ENCODE measurements around the gene MRPL41.
"Not testable (repeated sequence)": the region's sequence is repeated elsewhere in the genome, so short reads cannot be mapped to it uniquely, and the experiment has no call there.

Gene MRPL41

DNA sequence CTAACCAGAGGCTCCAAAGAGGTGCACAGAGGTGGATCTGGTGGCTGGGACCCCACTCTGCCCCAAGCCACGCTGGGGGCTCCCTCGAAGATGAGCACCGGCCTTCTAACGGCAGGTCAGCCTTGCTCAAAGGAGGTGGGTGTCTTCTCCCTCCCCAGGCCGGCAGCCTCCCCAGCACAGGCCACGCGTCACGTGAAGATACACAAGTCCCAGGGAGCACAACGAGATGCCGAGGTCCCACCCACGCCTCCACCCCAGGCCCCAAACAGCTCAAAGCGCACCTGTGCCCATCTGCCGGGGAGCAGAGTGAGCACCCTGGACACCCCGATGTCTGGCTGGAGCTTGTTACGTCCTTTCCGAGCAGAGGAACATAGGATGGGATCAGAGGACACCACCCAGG lies 13.6 kb upstream of the MRPL41 start:
- peaks cover 4 to 9% of the 10 kb centered on the region in 2 donors for H3K4me1 ChIP-seq (ENCODE audit: control insufficient read depth in 2 of 2, insufficient read depth in 2 of 2, low read length in 2 of 2)
- H3K27me3 ChIP-seq (ENCODE audit: control insufficient read depth in 2 of 2, insufficient read depth in 2 of 2, low read length in 2 of 2), result no peaks in the 10 kb centered on the region
- H3K27ac ChIP-seq (ENCODE audit: low read depth in 2 of 2, low read length in 2 of 2), result no peak overlapping the region
- peaks cover 0 to 2% of the 10 kb centered on the region in 2 donors for H3K36me3 ChIP-seq (ENCODE audit: control insufficient read depth in 2 of 2, insufficient read depth in 2 of 2, low read length in 2 of 2)
- no peak overlapping the region for H3K4me3 ChIP-seq (ENCODE audit: low read length in 2 of 2)
- no peak overlapping the region for H3K9ac ChIP-seq (ENCODE audit: low read depth in 1 of 2, low read length in 2 of 2)
- no peaks in the 10 kb centered on the region for H3K9me3 ChIP-seq (ENCODE audit: control insufficient read depth in 2 of 2, low read length in 2 of 2)

DNA sequence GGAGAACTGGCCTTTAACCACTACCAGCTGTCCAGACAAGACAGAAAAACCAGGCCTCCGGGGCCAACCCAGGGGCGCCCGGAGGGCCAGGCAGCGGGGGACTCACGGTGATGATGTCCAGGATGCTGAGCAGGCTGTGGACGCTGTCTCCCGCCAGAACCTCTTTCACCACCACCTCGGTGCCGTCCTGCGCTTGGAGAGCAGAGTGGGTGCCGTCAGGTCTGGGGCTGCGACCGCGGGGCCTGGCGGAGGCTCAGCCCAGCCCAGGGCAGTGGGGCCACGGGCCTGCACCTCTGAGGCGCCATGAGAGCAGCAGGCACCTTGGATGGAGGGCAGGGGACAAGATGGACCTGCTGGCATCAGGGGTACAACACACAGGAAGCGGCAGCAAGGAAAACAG lies 11.1 kb upstream of the MRPL41 start:
- Histone ChIP-seq H3K27ac (ENCODE audit: low read depth in 2 of 2, low read length in 2 of 2) (no peak overlapping the region), H3K4me1 (ENCODE audit: control insufficient read depth in 2 of 2, insufficient read depth in 2 of 2, low read length in 2 of 2) (peaks cover 0 to 3% of the 10 kb centered on the region in 2 donors), H3K36me3 (ENCODE audit: control insufficient read depth in 2 of 2, insufficient read depth in 2 of 2, low read length in 2 of 2) (peaks cover 0 to 2% of the 10 kb centered on the region in 2 donors), H3K4me3 (ENCODE audit: low read length in 2 of 2) (no peak overlapping the region), H3K9ac (ENCODE audit: low read depth in 1 of 2, low read length in 2 of 2) (no peak overlapping the region), H3K9me3 (ENCODE audit: control insufficient read depth in 2 of 2, low read length in 2 of 2) (no peaks in the 10 kb centered on the region), H3K27me3 (ENCODE audit: control insufficient read depth in 2 of 2, insufficient read depth in 2 of 2, low read length in 2 of 2) (no peaks in the 10 kb centered on the region)

DNA sequence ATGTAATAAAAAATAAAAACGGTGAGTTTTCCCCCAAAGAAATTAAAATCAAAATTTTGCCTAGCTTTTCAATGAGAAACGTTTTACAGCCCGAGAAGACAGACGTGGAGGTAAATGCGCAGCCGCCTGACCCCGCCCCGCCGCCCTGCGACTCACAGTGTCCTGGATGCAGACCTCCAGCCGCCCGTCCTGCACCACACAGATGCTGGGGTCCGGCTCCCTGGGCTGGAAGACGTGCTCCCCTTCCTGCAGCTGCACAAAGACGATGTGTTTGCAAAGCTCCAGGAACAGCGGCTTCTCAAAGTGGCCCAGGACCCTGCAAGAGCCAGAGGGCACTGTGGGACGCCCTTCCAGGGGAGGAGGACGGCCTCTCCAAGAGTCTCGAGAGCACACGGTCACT lies 9.2 kb upstream of the MRPL41 start:
- peaks cover 0 to 2% of the 10 kb centered on the region in 2 donors for H3K36me3 ChIP-seq (ENCODE audit: control insufficient read depth in 2 of 2, insufficient read depth in 2 of 2, low read length in 2 of 2)

DNA sequence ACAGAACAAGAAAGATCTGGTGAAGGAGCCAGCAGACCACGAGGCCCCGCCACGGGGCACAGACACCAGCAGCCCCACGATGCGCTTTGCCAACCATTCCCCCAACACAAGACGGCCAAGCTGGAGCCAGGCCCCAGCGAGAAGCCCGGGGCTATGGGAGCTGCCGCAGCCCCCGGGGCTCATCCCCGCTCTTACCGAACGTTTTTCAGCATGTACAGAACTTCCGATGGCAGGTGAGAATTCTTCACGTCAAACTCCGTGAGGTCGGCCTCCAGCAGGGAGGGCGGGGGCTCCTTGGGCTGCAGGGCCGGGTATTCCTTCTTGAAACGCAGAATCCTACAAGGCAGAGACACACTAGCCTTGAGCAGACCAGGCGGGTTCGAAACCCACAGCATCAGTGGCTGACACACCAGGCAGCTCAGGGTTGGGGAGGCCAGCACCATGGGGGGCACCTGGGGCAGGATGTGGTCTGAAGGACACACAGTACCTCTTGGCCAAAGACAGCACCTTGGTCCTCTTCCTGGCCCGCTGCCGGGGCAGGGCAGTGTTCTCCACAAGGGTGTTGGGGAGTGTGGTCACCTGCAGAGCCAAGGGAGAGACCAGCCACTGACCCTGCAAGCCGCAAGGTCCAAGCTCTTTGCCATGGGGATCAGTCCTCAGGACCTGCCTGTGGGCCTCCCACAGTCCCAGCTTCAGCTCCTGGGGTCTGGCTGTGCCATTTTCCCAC lies 8.3 kb upstream of the MRPL41 start:
- no peaks in the 10 kb centered on the region for H3K27me3 ChIP-seq (ENCODE audit: control insufficient read depth in 2 of 2, insufficient read depth in 2 of 2, low read length in 2 of 2)
- peaks cover 0 to 3% of the 10 kb centered on the region in 2 donors for H3K4me1 ChIP-seq (ENCODE audit: control insufficient read depth in 2 of 2, insufficient read depth in 2 of 2, low read length in 2 of 2)
- no peak overlapping the region for H3K4me3 ChIP-seq (ENCODE audit: low read length in 2 of 2)
- H3K36me3 ChIP-seq (ENCODE audit: control insufficient read depth in 2 of 2, insufficient read depth in 2 of 2, low read length in 2 of 2), result peaks cover 0 to 2% of the 10 kb centered on the region in 2 donors
- H3K9ac ChIP-seq (ENCODE audit: low read depth in 1 of 2, low read length in 2 of 2), result no peak overlapping the region
- H3K27ac ChIP-seq (ENCODE audit: low read depth in 2 of 2, low read length in 2 of 2), result no peak overlapping the region
- no peaks in the 10 kb centered on the region for H3K9me3 ChIP-seq (ENCODE audit: control insufficient read depth in 2 of 2, low read length in 2 of 2)

More for the DNA sequence above, 9.2 kb upstream of the MRPL41 start:
- Histone ChIP-seq H3K9me3 (ENCODE audit: control insufficient read depth in 2 of 2, low read length in 2 of 2) (no peaks in the 10 kb centered on the region), H3K4me1 (ENCODE audit: control insufficient read depth in 2 of 2, insufficient read depth in 2 of 2, low read length in 2 of 2) (peaks cover 0 to 3% of the 10 kb centered on the region in 2 donors), H3K9ac (ENCODE audit: low read depth in 1 of 2, low read length in 2 of 2) (no peak overlapping the region), H3K27ac (ENCODE audit: low read depth in 2 of 2, low read length in 2 of 2) (no peak overlapping the region), H3K27me3 (ENCODE audit: control insufficient read depth in 2 of 2, insufficient read depth in 2 of 2, low read length in 2 of 2) (no peaks in the 10 kb centered on the region), H3K4me3 (ENCODE audit: low read length in 2 of 2) (no peak overlapping the region)

DNA sequence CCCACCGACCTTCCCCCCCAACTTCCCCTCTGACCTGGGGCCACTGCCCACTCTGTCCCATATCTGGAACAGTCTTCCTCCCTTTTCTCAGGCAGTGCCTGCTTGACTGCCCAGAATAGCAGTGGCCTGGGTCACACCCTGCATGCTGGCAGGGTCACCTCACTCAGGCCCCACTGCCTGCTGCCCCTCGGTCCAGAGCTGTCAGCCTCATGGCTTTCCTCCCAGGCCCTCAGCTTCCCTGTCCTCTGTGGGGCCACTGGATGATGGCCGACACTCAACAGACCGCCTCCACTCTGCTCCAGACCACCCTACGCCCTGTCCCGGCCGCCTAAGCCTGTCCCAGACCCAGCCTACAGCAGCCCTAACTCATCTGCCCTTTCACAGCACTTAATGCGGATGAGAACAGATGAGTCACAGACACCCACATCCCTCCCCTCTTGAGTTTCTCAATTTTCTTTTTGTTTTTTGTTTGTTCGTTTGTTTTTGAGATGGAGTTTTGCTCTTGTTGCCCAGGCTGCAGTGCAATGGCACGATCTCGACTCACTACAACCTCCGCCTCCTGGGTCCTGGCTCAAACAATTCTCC lies 7.4 kb upstream of the MRPL41 start:
- H3K27me3 ChIP-seq (ENCODE audit: control insufficient read depth in 2 of 2, insufficient read depth in 2 of 2, low read length in 2 of 2), result no peaks in the 10 kb centered on the region
- no peak overlapping the region for H3K9ac ChIP-seq (ENCODE audit: low read depth in 1 of 2, low read length in 2 of 2)
- peaks cover 5% of the 10 kb centered on the region in 2 donors for H3K4me1 ChIP-seq (ENCODE audit: control insufficient read depth in 2 of 2, insufficient read depth in 2 of 2, low read length in 2 of 2)
- no peak overlapping the region for H3K4me3 ChIP-seq (ENCODE audit: low read length in 2 of 2)
- peak overlapping the region in 1 of 2 donors; percentile 61 for H3K27ac ChIP-seq (ENCODE audit: low read depth in 2 of 2, low read length in 2 of 2)
- H3K9me3 ChIP-seq (ENCODE audit: control insufficient read depth in 2 of 2, low read length in 2 of 2), result no peaks in the 10 kb centered on the region
- peaks cover 0 to 2% of the 10 kb centered on the region in 2 donors for H3K36me3 ChIP-seq (ENCODE audit: control insufficient read depth in 2 of 2, insufficient read depth in 2 of 2, low read length in 2 of 2)

DNA sequence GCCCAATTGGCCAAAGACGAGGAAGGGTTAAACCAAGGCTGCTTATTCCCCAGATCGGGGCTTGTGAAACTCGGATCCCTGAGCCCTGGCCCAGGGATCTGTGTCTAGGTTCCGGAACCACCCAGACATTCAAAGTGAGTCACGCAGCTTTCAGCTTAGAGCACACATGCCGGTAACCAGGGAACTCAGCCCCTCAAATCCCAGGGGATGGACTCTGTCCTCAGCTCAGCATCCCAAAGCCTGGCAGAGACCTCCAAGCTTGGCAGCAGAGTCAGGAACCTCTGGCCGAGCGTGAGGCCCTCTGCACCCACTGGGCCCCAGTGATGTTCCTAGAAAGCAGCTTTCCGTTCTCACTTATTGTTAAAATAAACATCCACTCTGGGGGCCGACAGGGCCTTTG lies 6.6 kb upstream of the MRPL41 start:
- Histone ChIP-seq H3K4me3 (ENCODE audit: low read length in 2 of 2) (no peak overlapping the region), H3K4me1 (ENCODE audit: control insufficient read depth in 2 of 2, insufficient read depth in 2 of 2, low read length in 2 of 2) (peaks cover 10 to 11% of the 10 kb centered on the region in 2 donors), H3K27ac (ENCODE audit: low read depth in 2 of 2, low read length in 2 of 2) (peak overlapping the region; percentile 43 to 49), H3K9ac (ENCODE audit: low read depth in 1 of 2, low read length in 2 of 2) (no peak overlapping the region), H3K27me3 (ENCODE audit: control insufficient read depth in 2 of 2, insufficient read depth in 2 of 2, low read length in 2 of 2) (no peaks in the 10 kb centered on the region), H3K36me3 (ENCODE audit: control insufficient read depth in 2 of 2, insufficient read depth in 2 of 2, low read length in 2 of 2) (peaks cover 0 to 2% of the 10 kb centered on the region in 2 donors), H3K9me3 (ENCODE audit: control insufficient read depth in 2 of 2, low read length in 2 of 2) (no peaks in the 10 kb centered on the region)

DNA sequence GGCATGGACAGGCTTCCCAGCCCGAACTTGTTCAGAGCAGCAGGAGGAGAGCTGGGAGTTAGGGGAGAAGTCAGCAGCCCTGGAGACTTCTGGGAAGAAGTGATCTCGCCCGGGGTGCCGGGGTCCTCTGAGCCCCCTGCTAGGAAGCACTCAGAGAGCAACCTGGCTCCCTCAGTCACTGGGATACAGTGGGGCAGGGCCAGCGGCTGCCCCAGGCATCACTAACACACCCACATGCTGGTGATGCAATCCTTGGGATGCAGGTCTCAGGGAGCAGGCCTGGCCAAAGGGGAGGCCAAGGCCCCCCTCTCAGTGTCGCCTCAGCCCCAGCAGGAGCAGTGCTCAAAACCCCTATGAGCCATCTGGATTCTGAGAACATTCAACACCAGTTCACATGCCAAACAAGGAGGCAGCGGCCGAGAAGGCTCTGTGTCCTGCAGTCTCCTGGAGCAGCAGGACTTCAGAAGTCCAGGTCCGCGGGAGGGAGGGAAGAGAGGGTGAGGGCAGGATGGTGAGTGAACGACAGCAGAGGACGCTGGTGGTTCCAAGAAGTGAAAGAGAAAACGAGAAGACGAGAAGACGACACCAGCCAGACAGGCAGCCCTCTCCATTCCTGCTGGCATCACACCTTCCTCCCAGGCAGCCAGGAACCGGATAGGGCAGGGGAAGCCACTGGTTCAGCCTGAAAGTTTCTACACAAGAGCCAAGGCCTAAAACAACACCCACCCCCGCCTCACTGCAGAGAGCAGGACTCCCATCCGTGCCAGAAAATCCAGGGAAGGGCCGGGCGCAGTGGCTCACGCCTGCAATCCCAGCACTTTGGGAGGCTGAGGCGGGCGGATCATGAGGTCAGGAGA lies 3.8 kb upstream of the MRPL41 start:
- no peak overlapping the region for H3K27ac ChIP-seq (ENCODE audit: low read depth in 2 of 2, low read length in 2 of 2)
- no peaks in the 10 kb centered on the region for H3K27me3 ChIP-seq (ENCODE audit: control insufficient read depth in 2 of 2, insufficient read depth in 2 of 2, low read length in 2 of 2)
- no peak overlapping the region for H3K9ac ChIP-seq (ENCODE audit: low read depth in 1 of 2, low read length in 2 of 2)
- no peak overlapping the region for H3K4me3 ChIP-seq (ENCODE audit: low read length in 2 of 2)
- H3K36me3 ChIP-seq (ENCODE audit: control insufficient read depth in 2 of 2, insufficient read depth in 2 of 2, low read length in 2 of 2), result no peaks in the 10 kb centered on the region
- peaks cover 14 to 17% of the 10 kb centered on the region in 2 donors for H3K4me1 ChIP-seq (ENCODE audit: control insufficient read depth in 2 of 2, insufficient read depth in 2 of 2, low read length in 2 of 2)
- H3K9me3 ChIP-seq (ENCODE audit: control insufficient read depth in 2 of 2, low read length in 2 of 2), result no peaks in the 10 kb centered on the region

DNA sequence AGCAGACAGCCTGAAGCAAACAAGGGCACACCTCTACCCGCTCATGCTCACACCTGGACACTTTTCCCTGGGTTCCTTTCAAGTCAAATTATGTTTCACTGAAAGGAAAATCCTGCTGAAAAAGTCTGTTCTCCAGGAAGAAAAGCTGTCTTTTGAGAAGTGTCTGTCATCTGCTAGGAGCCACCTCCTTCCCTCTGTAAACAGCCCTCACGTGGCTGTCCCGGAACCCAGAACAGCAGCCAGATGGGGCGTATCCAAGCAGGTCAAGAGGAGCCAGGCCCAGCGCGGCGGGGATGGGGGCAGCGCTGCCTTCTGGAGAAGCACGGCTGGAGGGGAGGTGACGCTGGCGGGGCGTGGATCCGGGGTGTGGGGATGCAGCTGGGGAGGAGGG lies 1.5 kb upstream of the MRPL41 start, which contains the start of gene PNPLA7:
PNPLA7 (minus strand) TSS at position 172 of the 391 bp plus-strand sequence. CDS start 205 bp downstream, outside the sequence.
- Histone ChIP-seq H3K27ac (ENCODE audit: low read depth in 2 of 2, low read length in 2 of 2) (peak within 1 kb of the TSS; percentile 92 to 93), H3K36me3 (ENCODE audit: control insufficient read depth in 2 of 2, insufficient read depth in 2 of 2, low read length in 2 of 2) (peaks cover 6 to 9% of the 10 kb centered on the region in 2 donors), H3K27me3 (ENCODE audit: control insufficient read depth in 2 of 2, insufficient read depth in 2 of 2, low read length in 2 of 2) (no peaks in the 10 kb centered on the region), H3K9me3 (ENCODE audit: control insufficient read depth in 2 of 2, low read length in 2 of 2) (no peaks in the 10 kb centered on the region), H3K9ac (ENCODE audit: low read depth in 1 of 2, low read length in 2 of 2) (peak within 1 kb of the TSS; percentile 81 to 83), H3K4me1 (ENCODE audit: control insufficient read depth in 2 of 2, insufficient read depth in 2 of 2, low read length in 2 of 2) (peaks cover 14 to 15% of the 10 kb centered on the region in 2 donors), H3K4me3 (ENCODE audit: low read length in 2 of 2) (peak within 1 kb of the TSS; percentile 67 to 75)

DNA sequence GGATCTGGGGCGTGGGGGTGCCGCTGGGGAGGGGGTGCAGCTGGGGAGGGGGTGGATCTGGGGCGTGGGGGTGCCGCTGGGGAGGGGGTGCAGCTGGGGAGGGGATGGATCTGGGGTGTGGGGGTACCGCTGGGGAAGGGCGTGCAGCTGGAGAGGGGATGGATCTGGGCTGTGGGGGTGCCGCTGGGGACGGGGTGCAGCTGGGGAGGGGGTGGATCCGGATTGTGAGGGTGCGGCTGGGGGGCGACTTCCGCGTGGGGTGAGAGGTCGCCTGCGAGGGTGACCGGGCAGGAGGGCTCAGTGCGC lies 768 bp upstream of the MRPL41 start:
- Histone ChIP-seq H3K9ac (ENCODE audit: low read depth in 1 of 2, low read length in 2 of 2) (peak overlapping the region; percentile 75 to 78), H3K4me3 (ENCODE audit: low read length in 2 of 2) (peak overlapping the region; percentile 67 to 74), H3K27ac (ENCODE audit: low read depth in 2 of 2, low read length in 2 of 2) (peak overlapping the region; percentile 89 to 93)

More for the DNA sequence above, 768 bp upstream of the MRPL41 start:
- Histone ChIP-seq H3K4me1 (ENCODE audit: control insufficient read depth in 2 of 2, insufficient read depth in 2 of 2, low read length in 2 of 2) (peaks cover 14 to 21% of the 10 kb centered on the region in 2 donors), H3K36me3 (ENCODE audit: control insufficient read depth in 2 of 2, insufficient read depth in 2 of 2, low read length in 2 of 2) (peaks cover 7 to 15% of the 10 kb centered on the region in 2 donors)
- H3K27me3 ChIP-seq (ENCODE audit: control insufficient read depth in 2 of 2, insufficient read depth in 2 of 2, low read length in 2 of 2); H3K9me3 ChIP-seq (ENCODE audit: control insufficient read depth in 2 of 2, low read length in 2 of 2): not testable (repeated sequence)
